ENCODE results near the gene NMUR1.

GRCh38 chr2:231579560-231579959 is 49.3 kb upstream of the NMUR1 start:
- no peak for TF ChIP-seq REST (IDR thresholded peaks at IDR 0.05; ENCODE audit: insufficient read depth in 1 of 2, low read depth in 2 of 2, low read length in 2 of 2)
- TF ChIP-seq POLR2AphosphoS5 (IDR thresholded peaks at IDR 0.05; ENCODE audit: low read depth, low read length) = no peak
